Adrenal gland (tissue), 12 donors: Measurements from ENCODE around the gene SLC6A4. TPM values are rescaled to one million over a fixed set of nuclear protein-coding genes. Genes with fewer than 3 reads are reported as not detected.

ENCODE experiments used
- DNase-seq, 7 donors: peaks; one replicate each; pipeline ENCODE4 v3.0.0-alpha.2; 2019 to 2020
- H3K27ac ChIP-seq, 5 donors: fragments of 200-600 bp; sonication (generic) in 4 of 5; 1 replicate in 3 of 5; 2 replicates in 2 of 5; pipeline versions ENCODE4 v1.5.1 to v1.8.0; 2016 to 2020; ENCODE audit warnings: mild to moderate bottlenecking in 1 of 5
- H3K27me3 ChIP-seq: fragments of 200-600 bp; 2 replicates; pipeline ENCODE4 v1.8.0; 2021
- H3K36me3 ChIP-seq, 2 donors: fragments of 200-600 bp; replicated peaks in 1 of 2; 1 replicate in 1 of 2; 2 replicates in 1 of 2; pipeline versions ENCODE4 v1.5.1 to v1.8.0; 2018 to 2022
- H3K4me1 ChIP-seq, 2 donors: fragments of 200-600 bp; replicated peaks in 1 of 2; 1 replicate in 1 of 2; 2 replicates in 1 of 2; pipeline versions ENCODE4 v1.5.1 to v1.8.0; 2018 to 2021
- H3K4me3 ChIP-seq, 4 donors: fragments of 200-600 bp; sonication (generic) in 3 of 4; one replicate each; pipeline ENCODE4 v1.5.1; 2016 to 2018
- H3K9me3 ChIP-seq, 3 donors: fragments of 200-600 bp; sonication (generic) in 1 of 3; replicated peaks in 1 of 3; 1 replicate in 2 of 3; 2 replicates in 1 of 3; pipeline versions ENCODE4 v1.5.1 to v1.8.0; 2016 to 2021
- CTCF ChIP-seq, 6 experiments: fragments of 450-650 bp in 4 of 6; fragments of 200-600 bp in 2 of 6; sonication (generic) in 1 of 6; IDR thresholded peaks; 1 replicate in 5 of 6; 2 replicates in 1 of 6; pipeline versions ENCODE4 v1.5.1 to v1.8.0; 2016 to 2021; ENCODE audit warnings: antibody characterized with exemption in 6 of 6, mild to moderate bottlenecking in 2 of 6, moderate library complexity in 1 of 6
- POLR2A ChIP-seq, 2 donors: fragments of 450-650 bp; IDR thresholded peaks; one replicate each; pipeline ENCODE4 v1.6.1; 2017; ENCODE audit warnings: antibody characterized with exemption in 2 of 2, mild to moderate bottlenecking in 2 of 2, moderate library complexity in 1 of 2
- WGBS, 4 donors: extraction: QIAGEN DNeasy Blood & Tissue Kit in 2 of 4; methylation state at CpG; one replicate each; pipeline versions ENCODE4 v1.1.5 to v1.1.7; 2013 to 2017; 5-methylcytosine and 5-hydroxymethylcytosine counted together
- intact Hi-C, 2 donors: fragments of 100-400 bp; cut with DNase I; formaldehyde crosslinking; loops; one replicate each; pipeline versions ENCODE4 v1.14.1 to v1.15.0; 2022 to 2023
- polyA plus RNA-seq, 3 donors: library from polyadenylated mRNA; stranded (reverse); fragments of 200-250 nt in 2 of 3; fragments of 350-450 nt in 1 of 3; fragmentation: Illumina TruSeq in 1 of 3; extraction: RNeasy Lipid Tissue Mini Kit (QIAGEN cat#74804) in 1 of 3; gene quantifications; one replicate each; pipeline ENCODE4 v1.2.3, GENCODE V29; 2013 to 2014
- total RNA-seq, 9 donors: library from RNA; depleted of rRNA in 4 of 9; stranded (reverse); fragments of >200 nt in 4 of 9; fragments of 120-200 nt in 1 of 9; fragmentation: NEBNext Ultra II Directional in 1 of 9; extraction: Animal tissue kit (Norgen Biotek cat#: 25700) in 1 of 9; gene quantifications; one replicate each; pipeline versions ENCODE4 v1.1.0 to v1.2.4, GENCODE V29; 2013 to 2023
- donor health status: healthy with polysubstance abuse.
- donor health status: Bipolar disorder and iron deficiency.
- donor health status: DM: yes; HTN: yes; CAD: no.
- donor health status: DM: no; HTN: no; CAD: no.
- donor health status: DM: no; HTN: no; CAD: no.
- donor health status: DM: yes; HTN: yes; CAD: no.

SLC6A4 gene
- total and polyA plus RNA-seq, 12 donors = 0.03 to 0.67 (median 0.17) TPM; not detected in 3

- Histone ChIP-seq H3K4me3 (no peak overlapping the region), H3K4me1 (no peaks in the 10 kb centered on the region), H3K27me3 (no peaks in the 10 kb centered on the region), H3K27ac (no peak overlapping the region), H3K9me3 (no peaks in the 10 kb centered on the region), H3K36me3 (no peaks in the 10 kb centered on the region)
- intact Hi-C loops = no loop called here
- no peak for TF ChIP-seq POLR2A (IDR thresholded peaks at IDR 0.05)
- TF ChIP-seq CTCF (IDR thresholded peaks at IDR 0.05) = no peak
- 69 to 75% (median 72%) methylated on average over 5 of the region's 5 CpGs for WGBS, 4 donors
- peak in 1 of 7 donors; percentile 4 for DNase-seq
Measured at GRCh38 chr17:30199600-30199999, 35.9 kb downstream of the SLC6A4 start.

GRCh38 chr17:30197416-30197815, 38.1 kb downstream of the SLC6A4 start:
- intact Hi-C loops = no loop called here

GRCh38 chr17:30196504-30196903, 39.0 kb downstream of the SLC6A4 start:
- H3K27ac ChIP-seq = no peak overlapping the region

More at GRCh38 chr17:30197416-30197815, 38.1 kb downstream of the SLC6A4 start:
- peak in 1 of 7 donors; percentile 41 for DNase-seq
- Histone ChIP-seq H3K27me3 (no peaks in the 10 kb centered on the region), H3K4me3 (no peak overlapping the region), H3K36me3 (no peaks in the 10 kb centered on the region), H3K9me3 (no peaks in the 10 kb centered on the region), H3K27ac (no peak overlapping the region), H3K4me1 (peaks cover 0 to 2% of the 10 kb centered on the region in 2 donors)
- WGBS, 4 donors = 82 to 91% (median 85%) methylated on average over 4 of the region's 4 CpGs
- TF ChIP-seq CTCF (IDR thresholded peaks at IDR 0.05) (no peak), POLR2A (IDR thresholded peaks at IDR 0.05) (no peak)

GRCh38 chr17:30191072-30191471, 44.4 kb downstream of the SLC6A4 start:
- Histone ChIP-seq H3K27me3 (no peaks in the 10 kb centered on the region), H3K4me3 (no peak overlapping the region), H3K4me1 (peaks cover 0 to 5% of the 10 kb centered on the region in 2 donors), H3K36me3 (peaks cover 0 to 7% of the 10 kb centered on the region in 2 donors), H3K9me3 (no peaks in the 10 kb centered on the region), H3K27ac (no peak overlapping the region)
- no peak for TF ChIP-seq POLR2A (IDR thresholded peaks at IDR 0.05)
- TF ChIP-seq CTCF (IDR thresholded peaks at IDR 0.05) = no peak
- DNase-seq = no peak
- intact Hi-C loops = no loop called here
- WGBS, 4 donors = 74 to 87% (median 78%) methylated on average over 2 of the region's 2 CpGs

More at GRCh38 chr17:30196504-30196903, 39.0 kb downstream of the SLC6A4 start:
- Histone ChIP-seq H3K4me3 (no peak overlapping the region), H3K4me1 (peaks cover 0 to 5% of the 10 kb centered on the region in 2 donors), H3K36me3 (no peaks in the 10 kb centered on the region), H3K9me3 (no peaks in the 10 kb centered on the region), H3K27me3 (no peaks in the 10 kb centered on the region)
- WGBS, 4 donors = 71 to 87% (median 78%) methylated on average over 3 of the region's 3 CpGs
- TF ChIP-seq POLR2A (IDR thresholded peaks at IDR 0.05) (no peak), CTCF (IDR thresholded peaks at IDR 0.05) (no peak)
- intact Hi-C loops = no loop called here
- no peak for DNase-seq
